Thyroid gland (tissue), 4 donors: ENCODE measurements around the gene RNF227.

Experiments
- CTCF ChIP-seq, 6 experiments: fragments of 200-600 bp in 3 of 6; fragments of 450-650 bp in 3 of 6; sonication (generic) in 3 of 6; IDR thresholded peaks; one replicate each; pipeline ENCODE4 v1.5.1; 2016 to 2019; ENCODE audit warnings: antibody characterized with exemption in 6 of 6, mild to moderate bottlenecking in 2 of 6, inconsistent platforms in 1 of 6, moderate library complexity in 1 of 6
- POLR2A ChIP-seq, 2 donors: fragments of 450-650 bp; IDR thresholded peaks; one replicate each; pipeline ENCODE4 v1.6.1; 2017; ENCODE audit warnings: antibody characterized with exemption in 2 of 2, mild to moderate bottlenecking in 2 of 2, moderate library complexity in 1 of 2

GRCh38 chr17:7910281-7910680 is 5.8 kb downstream of the RNF227 start:
- TF ChIP-seq CTCF (IDR thresholded peaks at IDR 0.05) (no peak), POLR2A (IDR thresholded peaks at IDR 0.05) (no peak)
